Thoracic aorta (tissue), 2 donors: Measurements from ENCODE around the gene HOXB1. TPM values are rescaled to one million over a fixed set of nuclear protein-coding genes. Genes with fewer than 3 reads are reported as not detected.
"Not testable (repeated sequence)": the region's sequence is repeated elsewhere in the genome, so short reads cannot be mapped to it uniquely, and the experiment has no call there.

Experiments used
- ATAC-seq: fragments of 150-250 bp; one replicate; pipeline ENCODE4 v1.8.0; 2017; ENCODE audit warnings: low read depth; ENCODE audit not compliant: insufficient number of reproducible peaks, low FRiP score
- DNase-seq: peaks from one replicate; pipeline ENCODE4 v3.0.0-alpha.2; 2020; ENCODE audit warnings: low spot score
- H3K27ac ChIP-seq, 2 donors: fragments of 200-600 bp; sonication (generic); 1 replicate in 1 of 2; 2 replicates in 1 of 2; pipeline ENCODE4 v1.5.1; 2016; ENCODE audit warnings: mild to moderate bottlenecking in 2 of 2, moderate library complexity in 2 of 2
- H3K27me3 ChIP-seq: fragments of 200-600 bp; sonication (generic); replicated peaks from 2 replicates; pipeline ENCODE4 v1.6.0; 2016; ENCODE audit warnings: mild to moderate bottlenecking; ENCODE audit not compliant: insufficient read depth
- H3K36me3 ChIP-seq: fragments of 200-600 bp; sonication (generic); one replicate; pipeline ENCODE4 v1.5.1; 2016
- H3K4me1 ChIP-seq, 2 donors: fragments of 200-600 bp; sonication (generic); 1 replicate in 1 of 2; 2 replicates in 1 of 2; pipeline versions ENCODE4 v1.5.1 to v1.6.0; 2016; ENCODE audit warnings: low read depth in 2 of 2, mild to moderate bottlenecking in 1 of 2; ENCODE audit not compliant: control insufficient read depth in 1 of 2
- H3K4me3 ChIP-seq: fragments of 200-600 bp; sonication (generic); 2 replicates; pipeline ENCODE4 v1.5.1; 2016; ENCODE audit warnings: mild to moderate bottlenecking
- H3K9me3 ChIP-seq: fragments of 200-600 bp; sonication (generic); 2 replicates; pipeline ENCODE4 v1.5.1; 2016
- CTCF ChIP-seq: fragments of 200-600 bp; sonication (generic); IDR thresholded peaks from one replicate; pipeline ENCODE4 v1.5.1; 2019; ENCODE audit warnings: antibody characterized with exemption
- total RNA-seq, 2 donors: library from RNA; depleted of rRNA; stranded (reverse); fragments of >200 nt; gene quantifications; one replicate each; pipeline versions ENCODE4 v1.1.0 to v1.2.3, GENCODE V29; 2016

HOXB1 gene
- total RNA-seq, 2 donors from 2014 or later: not detected

- no peak for DNase-seq
- Histone ChIP-seq H3K36me3 (no peaks in the 10 kb centered on the region), H3K27ac (no peak overlapping the region), H3K4me1 (no peaks in the 10 kb centered on the region), H3K4me3 (no peak overlapping the region), H3K9me3 (no peaks in the 10 kb centered on the region), H3K27me3 (no peaks in the 10 kb centered on the region)
- ATAC-seq: no peak
- no peak for TF ChIP-seq CTCF
These were observed 17.7 kb downstream of the HOXB1 start for GRCh38 chr17:48513097-48513496.

- no peak overlapping the region for H3K4me3 ChIP-seq
- no peaks in the 10 kb centered on the region for H3K4me1 ChIP-seq
- H3K27me3 ChIP-seq: no peaks in the 10 kb centered on the region
- no peaks in the 10 kb centered on the region for H3K9me3 ChIP-seq
- no peak for TF ChIP-seq CTCF
- H3K27ac ChIP-seq: no peak overlapping the region
- no peak for ATAC-seq
- H3K36me3 ChIP-seq: no peaks in the 10 kb centered on the region
- no peak for DNase-seq
These were observed 19.8 kb downstream of the HOXB1 start for GRCh38 chr17:48510761-48511604.

GRCh38 chr17:48510381-48510760, 20.4 kb downstream of the HOXB1 start:
- Histone ChIP-seq H3K27me3 (no peaks in the 10 kb centered on the region), H3K36me3 (no peaks in the 10 kb centered on the region), H3K4me1 (no peaks in the 10 kb centered on the region), H3K4me3 (no peak overlapping the region), H3K27ac (no peak overlapping the region), H3K9me3 (no peaks in the 10 kb centered on the region)
- TF ChIP-seq CTCF: no peak
- ATAC-seq (no peak), DNase-seq (no peak)

GRCh38 chr17:48509708-48510107, 21.1 kb downstream of the HOXB1 start:
- H3K4me3 ChIP-seq, H3K36me3 ChIP-seq, DNase-seq, H3K9me3 ChIP-seq, H3K27ac ChIP-seq, ATAC-seq, H3K4me1 ChIP-seq, H3K27me3 ChIP-seq: not testable (repeated sequence)

- no peaks in the 10 kb centered on the region for H3K4me1 ChIP-seq
- H3K27ac ChIP-seq: no peak overlapping the region
- H3K27me3 ChIP-seq: no peaks in the 10 kb centered on the region
- H3K9me3 ChIP-seq: no peaks in the 10 kb centered on the region
- DNase-seq (no peak), ATAC-seq (no peak)
- H3K4me3 ChIP-seq: no peak overlapping the region
- H3K36me3 ChIP-seq: no peaks in the 10 kb centered on the region
- no peak for TF ChIP-seq CTCF
These were observed 24.6 kb downstream of the HOXB1 start for GRCh38 chr17:48506246-48506645.

GRCh38 chr17:48505788-48506187, 25.0 kb downstream of the HOXB1 start:
- Histone ChIP-seq H3K27ac (no peak overlapping the region), H3K4me3 (no peak overlapping the region), H3K36me3 (no peaks in the 10 kb centered on the region), H3K27me3 (no peaks in the 10 kb centered on the region), H3K9me3 (no peaks in the 10 kb centered on the region), H3K4me1 (no peaks in the 10 kb centered on the region)
- TF ChIP-seq CTCF: no peak
- DNase-seq (no peak), ATAC-seq (peak; percentile 73)
